OCI-M1 (cell line): ENCODE results near the gene PRKCI.
"Not testable (repeated sequence)": the region's sequence is repeated elsewhere in the genome, so short reads cannot be mapped to it uniquely, and the experiment has no call there.

ENCODE experiments used
- DNase-seq: peaks from one replicate; lab custom pipeline; 2025; lab: John Stamatoyannopoulos, UW

PRKCI gene

GRCh38 chr3:170278627-170279026 is 56.4 kb downstream of the PRKCI start:
- DNase-seq: no peak

- no peak for DNase-seq
Observed at GRCh38 chr3:170290194-170290593, 68.0 kb downstream of the PRKCI start.

- DNase-seq: no peak
Observed at GRCh38 chr3:170295586-170295985, 73.4 kb downstream of the PRKCI start.

GRCh38 chr3:170296703-170297102 is 74.5 kb downstream of the PRKCI start:
- no peak for DNase-seq

- DNase-seq: no peak
Observed at GRCh38 chr3:170301405-170301804, 79.2 kb downstream of the PRKCI start.

- DNase-seq: no peak
Observed at GRCh38 chr3:170302008-170302407, 79.8 kb downstream of the PRKCI start.

GRCh38 chr3:170306015-170306414 is 83.8 kb downstream of the PRKCI start:
- no peak for DNase-seq

GRCh38 chr3:170307671-170308405 is 85.6 kb downstream of the PRKCI start:
- no peak for DNase-seq

GRCh38 chr3:170309046-170309445 is 86.8 kb downstream of the PRKCI start:
- no peak for DNase-seq

- DNase-seq: no peak
Observed at GRCh38 chr3:170317954-170318353, 95.7 kb downstream of the PRKCI start.

GRCh38 chr3:170320461-170321121 is 98.4 kb downstream of the PRKCI start:
- no peak for DNase-seq

- DNase-seq: no peak
Observed at GRCh38 chr3:170321321-170322034, 99.3 kb downstream of the PRKCI start.

GRCh38 chr3:170322566-170323269 is 100.5 kb downstream of the PRKCI start:
- DNase-seq: no peak

- DNase-seq: no peak
Observed at GRCh38 chr3:170323331-170323730, 101.1 kb downstream of the PRKCI start.

- no peak for DNase-seq
Observed at GRCh38 chr3:170324962-170325361, 102.7 kb downstream of the PRKCI start.

GRCh38 chr3:170327040-170327808 is 105.0 kb downstream of the PRKCI start:
- DNase-seq: no peak

- not testable (repeated sequence) for DNase-seq
Observed at GRCh38 chr3:170327868-170328548, 105.8 kb downstream of the PRKCI start.

GRCh38 chr3:170330366-170330765 is 108.1 kb downstream of the PRKCI start:
- DNase-seq: no peak

- peak; percentile 12 for DNase-seq
Observed at GRCh38 chr3:170331143-170331542, 108.9 kb downstream of the PRKCI start.

GRCh38 chr3:170337420-170337819 is 115.2 kb downstream of the PRKCI start:
- no peak for DNase-seq
